Cerebellar nuclear complex (tissue), 1 donor: ENCODE data around the gene TENT5D.
"Not testable (repeated sequence)": the region's sequence is repeated elsewhere in the genome, so short reads cannot be mapped to it uniquely, and the experiment has no call there.

Experiments used
- DNase-seq, 2 experiments: peaks; one replicate each; lab custom pipeline; 2025; lab: John Stamatoyannopoulos, UW

Gene TENT5D

GRCh38 chrX:80420147-80420546 is at the start of gene TENT5D:
Gene TENT5D (plus strand): TSS chrX:80420447. CDS start chrX:80442540, 22,093 bp downstream.
- no peak for DNase-seq

- not testable (repeated sequence) for DNase-seq
Measured at GRCh38 chrX:80385651-80386050, 34.6 kb upstream of the TENT5D start.

GRCh38 chrX:80388206-80388605 is 32.0 kb upstream of the TENT5D start:
- no peak for DNase-seq

- DNase-seq = no peak
Measured at GRCh38 chrX:80412042-80412441, 8.2 kb upstream of the TENT5D start.

- no peak for DNase-seq
Measured at GRCh38 chrX:80423000-80423399, 2.8 kb downstream of the TENT5D start.

- no peak for DNase-seq
Measured at GRCh38 chrX:80423744-80424143, 3.5 kb downstream of the TENT5D start.

- no peak for DNase-seq
Measured at GRCh38 chrX:80430826-80431504, 10.7 kb downstream of the TENT5D start.

GRCh38 chrX:80431505-80431832 is 11.2 kb downstream of the TENT5D start:
- no peak for DNase-seq

GRCh38 chrX:80432441-80432840 is 12.2 kb downstream of the TENT5D start:
- no peak for DNase-seq

- DNase-seq = no peak
Measured at GRCh38 chrX:80432863-80433262, 12.6 kb downstream of the TENT5D start.

- DNase-seq = not testable (repeated sequence)
Measured at GRCh38 chrX:80468166-80468565, 47.9 kb downstream of the TENT5D start.

- DNase-seq = no peak
Measured at GRCh38 chrX:80471582-80471981, 51.3 kb downstream of the TENT5D start.

GRCh38 chrX:80485543-80485942 is 65.3 kb downstream of the TENT5D start:
- no peak for DNase-seq

- DNase-seq = no peak
Measured at GRCh38 chrX:80486299-80486698, 66.1 kb downstream of the TENT5D start.

GRCh38 chrX:80489166-80489565 is 68.9 kb downstream of the TENT5D start:
- no peak for DNase-seq
